Retinal pigment epithelial cell (primary cell): ENCODE results near the gene CHRM5.
"Not testable (repeated sequence)": the region's sequence is repeated elsewhere in the genome, so short reads cannot be mapped to it uniquely, and the experiment has no call there.

ENCODE experiments used
- DNase-seq: peaks from one replicate; pipeline ENCODE4 v3.0.0-alpha.2; 2010; ENCODE audit warnings: low read depth
- H3K4me3 ChIP-seq: 2 replicates; pipeline ENCODE4 v1.5.1; 2011; ENCODE audit warnings: mild to moderate bottlenecking, low read length, control low read depth, moderate library complexity
- TF ChIP-seq, protein P1 (sequence below): conservative IDR thresholded peaks from 2 replicates; pipeline ENCODE4 v1.5.1; 2011; ENCODE audit warnings: low read depth, low read length, control low read depth, inconsistent platforms

The CHRM5 gene

GRCh38 chr15:33985287-33985686, 17.0 kb downstream of the CHRM5 start:
- H3K4me3 ChIP-seq, result no peak overlapping the region
- TF ChIP-seq, protein P1, sequence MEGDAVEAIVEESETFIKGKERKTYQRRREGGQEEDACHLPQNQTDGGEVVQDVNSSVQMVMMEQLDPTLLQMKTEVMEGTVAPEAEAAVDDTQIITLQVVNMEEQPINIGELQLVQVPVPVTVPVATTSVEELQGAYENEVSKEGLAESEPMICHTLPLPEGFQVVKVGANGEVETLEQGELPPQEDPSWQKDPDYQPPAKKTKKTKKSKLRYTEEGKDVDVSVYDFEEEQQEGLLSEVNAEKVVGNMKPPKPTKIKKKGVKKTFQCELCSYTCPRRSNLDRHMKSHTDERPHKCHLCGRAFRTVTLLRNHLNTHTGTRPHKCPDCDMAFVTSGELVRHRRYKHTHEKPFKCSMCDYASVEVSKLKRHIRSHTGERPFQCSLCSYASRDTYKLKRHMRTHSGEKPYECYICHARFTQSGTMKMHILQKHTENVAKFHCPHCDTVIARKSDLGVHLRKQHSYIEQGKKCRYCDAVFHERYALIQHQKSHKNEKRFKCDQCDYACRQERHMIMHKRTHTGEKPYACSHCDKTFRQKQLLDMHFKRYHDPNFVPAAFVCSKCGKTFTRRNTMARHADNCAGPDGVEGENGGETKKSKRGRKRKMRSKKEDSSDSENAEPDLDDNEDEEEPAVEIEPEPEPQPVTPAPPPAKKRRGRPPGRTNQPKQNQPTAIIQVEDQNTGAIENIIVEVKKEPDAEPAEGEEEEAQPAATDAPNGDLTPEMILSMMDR, result no peak
- peak; percentile 40 for DNase-seq

DNA sequence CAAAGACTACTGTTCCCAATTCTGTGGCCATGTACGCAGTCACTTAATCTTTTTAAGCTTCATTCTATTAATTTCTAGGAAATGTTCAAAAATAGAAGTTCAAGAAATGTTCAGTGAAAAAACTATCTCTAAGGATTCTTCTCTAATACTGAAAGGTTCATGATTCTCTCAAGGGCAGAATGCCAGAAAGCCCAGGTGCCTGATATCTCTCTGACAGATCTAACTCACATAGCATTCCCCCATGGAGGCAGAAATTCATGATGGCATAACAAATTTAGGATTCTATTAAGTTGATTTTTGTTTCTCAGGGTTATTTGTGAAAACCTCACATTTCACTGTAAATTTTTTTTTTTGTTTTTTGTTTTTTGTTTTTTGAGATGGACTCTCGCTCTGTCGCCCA, 17.5 kb downstream of the CHRM5 start:
- no peak overlapping the region for H3K4me3 ChIP-seq
- no peak for DNase-seq
- TF ChIP-seq, protein P1, result no peak

DNA sequence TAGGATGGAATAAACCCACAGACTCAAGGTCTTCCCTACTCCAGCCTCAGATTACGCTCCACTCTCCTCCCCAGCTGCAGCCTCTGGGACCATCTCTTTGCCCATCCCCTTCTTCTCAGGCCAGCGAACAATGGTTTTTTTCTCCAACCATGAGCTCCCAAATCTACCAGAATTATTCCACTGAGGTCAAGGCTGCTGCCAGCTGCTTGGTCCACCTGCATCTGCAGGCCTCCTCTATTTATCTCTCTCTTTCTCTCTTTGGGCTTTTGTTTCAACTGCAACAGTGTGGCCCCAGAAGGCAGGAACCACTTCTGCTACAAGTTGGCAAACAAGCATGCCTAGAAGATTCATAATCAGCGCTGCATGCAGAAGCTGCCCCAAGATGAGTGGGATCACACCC, 19.1 kb downstream of the CHRM5 start:
- TF ChIP-seq, protein P1, result no peak
- no peak overlapping the region for H3K4me3 ChIP-seq
- no peak for DNase-seq

GRCh38 chr15:33988384-33988783, 20.1 kb downstream of the CHRM5 start:
- H3K4me3 ChIP-seq, result no peak overlapping the region
- DNase-seq, result no peak
- TF ChIP-seq, protein P1, result no peak

- no peak for DNase-seq
- no peak overlapping the region for H3K4me3 ChIP-seq
- TF ChIP-seq, protein P1, result peak; percentile 62
These were observed 25.8 kb downstream of the CHRM5 start for GRCh38 chr15:33994005-33994615.

DNA sequence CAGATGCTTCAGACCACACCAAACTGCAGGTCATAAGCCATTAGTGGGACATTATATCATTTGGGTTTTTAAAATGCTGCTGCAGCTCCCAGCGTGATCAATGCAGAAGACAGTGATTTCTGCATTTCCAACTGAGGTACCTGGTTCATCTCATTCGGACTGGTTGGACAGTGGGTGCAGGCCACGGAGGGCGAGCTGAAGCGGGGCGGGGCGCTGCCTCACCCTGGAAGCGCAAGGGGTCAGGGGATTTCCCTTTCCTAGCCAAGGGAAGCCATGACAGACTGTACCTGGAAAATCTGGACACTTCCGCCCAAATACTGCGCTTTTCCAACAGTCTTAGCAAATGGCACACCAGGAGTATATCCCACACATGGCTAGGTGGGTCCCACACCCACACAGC, 27.4 kb downstream of the CHRM5 start:
- H3K4me3 ChIP-seq, DNase-seq: not testable (repeated sequence)

GRCh38 chr15:34001536-34001935, 33.2 kb downstream of the CHRM5 start:
- H3K4me3 ChIP-seq, result no peak overlapping the region
- TF ChIP-seq, protein P1, result no peak
- DNase-seq, result no peak

DNA sequence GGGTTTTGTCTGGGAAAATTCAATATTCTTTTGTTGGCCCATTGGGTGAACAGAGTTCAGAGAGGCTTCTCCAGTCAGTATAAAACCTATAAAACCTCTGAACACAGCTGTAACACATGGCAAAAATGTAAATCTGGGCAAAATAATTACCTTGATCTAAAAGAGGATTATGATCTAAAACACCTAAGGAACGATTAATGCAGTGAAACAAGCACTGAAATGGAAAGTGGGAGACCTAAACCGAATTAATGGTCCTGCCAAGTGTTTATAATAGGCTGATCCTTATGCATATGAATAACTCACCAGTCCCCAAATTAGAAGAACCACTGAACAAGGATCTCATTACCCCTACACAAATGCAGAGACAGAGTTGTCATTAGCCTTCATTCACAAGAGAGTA, 38.1 kb downstream of the CHRM5 start:
- TF ChIP-seq, protein P1, result no peak
- no peak overlapping the region for H3K4me3 ChIP-seq
- DNase-seq, result no peak
